Glutamatergic neuron (in vitro differentiated cells): ENCODE measurements around the gene ERAS. TPM values are rescaled to one million over a fixed set of nuclear protein-coding genes. Genes with fewer than 3 reads are reported as not detected.
A peak's percentile ranks its signal among the peaks of the same experiment; 100 is the strongest.

Experiments
- DNase-seq: peaks from one replicate; pipeline ENCODE4 v3.0.0; 2022
- H3K27ac Mint-ChIP-seq: one replicate; pipeline ENCODE4 v1.8.0; 2020; ENCODE audit warnings: mild to moderate bottlenecking, mixed read lengths, inconsistent platforms; ENCODE audit not compliant: unreplicated experiment
- H3K27me3 Mint-ChIP-seq: one replicate; pipeline ENCODE4 v1.8.0; 2020; ENCODE audit warnings: mild to moderate bottlenecking, moderate library complexity, mixed read lengths, inconsistent platforms; ENCODE audit not compliant: unreplicated experiment
- H3K36me3 Mint-ChIP-seq: one replicate; pipeline ENCODE4 v1.8.0; 2020; ENCODE audit warnings: mild to moderate bottlenecking, mixed read lengths, inconsistent platforms; ENCODE audit not compliant: unreplicated experiment
- H3K4me1 Mint-ChIP-seq: one replicate; pipeline ENCODE4 v1.8.0; 2020; ENCODE audit warnings: mild to moderate bottlenecking, low read depth, mixed read lengths, inconsistent platforms; ENCODE audit not compliant: unreplicated experiment
- H3K4me3 Mint-ChIP-seq: one replicate; pipeline ENCODE4 v1.8.0; 2020; ENCODE audit warnings: mild to moderate bottlenecking, mixed read lengths, inconsistent platforms; ENCODE audit not compliant: unreplicated experiment
- H3K9me3 Mint-ChIP-seq: one replicate; pipeline ENCODE4 v1.8.0; 2020; ENCODE audit warnings: mild to moderate bottlenecking, moderate library complexity, mixed read lengths, inconsistent platforms; ENCODE audit not compliant: unreplicated experiment
- CTCF ChIP-seq: fragments of 200-600 bp; sonication (generic); IDR thresholded peaks from one replicate; pipeline ENCODE4 v1.5.0; 2021; ENCODE audit not compliant: partially characterized antibody, unreplicated experiment
- long read RNA-seq: library from polyadenylated mRNA; unstranded; transcript quantifications from one replicate; pipeline ENCODE4 v2.0.0, GENCODE V29; 2020; ENCODE audit not compliant: unreplicated experiment
- total RNA-seq: library from RNA; stranded (reverse); fragmentation: NEBNext Ultra II Directional; extraction: Animal tissue kit (Norgen Biotek cat#: 25700); gene quantifications from one replicate; pipeline ENCODE4 v1.2.1, GENCODE V29; 2021; ENCODE audit not compliant: unreplicated experiment

ERAS gene
- not detected for total RNA-seq
- long read RNA-seq = 0 reads

- peak within 1 kb of the TSS; percentile 57 for H3K4me3 Mint-ChIP-seq
- DNase-seq = no peak
- peaks cover 3% of the 10 kb centered on the region for H3K36me3 Mint-ChIP-seq
- TF ChIP-seq CTCF = no peak
- H3K9me3 Mint-ChIP-seq = peaks cover 1% of the 10 kb centered on the region
- peaks cover 9% of the 10 kb centered on the region for H3K27me3 Mint-ChIP-seq
- H3K27ac Mint-ChIP-seq = no peak within 1 kb of the TSS
- peaks cover 1% of the 10 kb centered on the region for H3K4me1 Mint-ChIP-seq
Measured at GRCh38 chrX:48826135-48826875, at the start of gene ERAS. Gene ERAS (plus strand): TSS chrX:48826513. CDS start chrX:48829124, 2,611 bp downstream.

GRCh38 chrX:48776818-48777439, 49.4 kb upstream of the ERAS start:
- no peak for TF ChIP-seq CTCF
- Mint-ChIP-seq H3K36me3 (no peaks in the 10 kb centered on the region), H3K9me3 (peaks cover 4% of the 10 kb centered on the region), H3K4me1 (no peaks in the 10 kb centered on the region), H3K4me3 (no peak overlapping the region), H3K27me3 (peaks cover 2% of the 10 kb centered on the region), H3K27ac (no peak overlapping the region)
- no peak for DNase-seq

- Mint-ChIP-seq H3K36me3 (no peaks in the 10 kb centered on the region), H3K27me3 (peaks cover 2% of the 10 kb centered on the region), H3K9me3 (peaks cover 4% of the 10 kb centered on the region)
Measured at GRCh38 chrX:48779399-48779798, 46.9 kb upstream of the ERAS start.

GRCh38 chrX:48781705-48782104, 44.6 kb upstream of the ERAS start:
- DNase-seq = no peak
- H3K9me3 Mint-ChIP-seq = peaks cover 1% of the 10 kb centered on the region
- no peak overlapping the region for H3K4me3 Mint-ChIP-seq
- H3K27me3 Mint-ChIP-seq = no peaks in the 10 kb centered on the region
- TF ChIP-seq CTCF = no peak
- H3K27ac Mint-ChIP-seq = no peak overlapping the region
- no peaks in the 10 kb centered on the region for H3K36me3 Mint-ChIP-seq
- H3K4me1 Mint-ChIP-seq = no peaks in the 10 kb centered on the region

More at GRCh38 chrX:48779399-48779798, 46.9 kb upstream of the ERAS start:
- no peak for DNase-seq
- H3K4me3 Mint-ChIP-seq = no peak overlapping the region
- H3K27ac Mint-ChIP-seq = no peak overlapping the region
- H3K4me1 Mint-ChIP-seq = no peaks in the 10 kb centered on the region
- TF ChIP-seq CTCF = no peak

GRCh38 chrX:48782216-48782615, 44.1 kb upstream of the ERAS start:
- DNase-seq = no peak
- H3K9me3 Mint-ChIP-seq = peaks cover 1% of the 10 kb centered on the region
- H3K4me1 Mint-ChIP-seq = no peaks in the 10 kb centered on the region

More at GRCh38 chrX:48782216-48782615, 44.1 kb upstream of the ERAS start:
- H3K4me3 Mint-ChIP-seq = no peak overlapping the region
- H3K27me3 Mint-ChIP-seq = no peaks in the 10 kb centered on the region
- H3K36me3 Mint-ChIP-seq = no peaks in the 10 kb centered on the region
- no peak for TF ChIP-seq CTCF
- no peak overlapping the region for H3K27ac Mint-ChIP-seq
